GM19467 (cell line): Measurements from ENCODE around the gene CIROP.

Experiments
- ATAC-seq: cut with Tn5 transposase; IDR thresholded peaks from one replicate; pipeline ENCODE4 v1.9.1; 2021; ENCODE audit warnings: mild to moderate bottlenecking, moderate library complexity; ENCODE audit not compliant: unreplicated experiment

The CIROP gene

DNA sequence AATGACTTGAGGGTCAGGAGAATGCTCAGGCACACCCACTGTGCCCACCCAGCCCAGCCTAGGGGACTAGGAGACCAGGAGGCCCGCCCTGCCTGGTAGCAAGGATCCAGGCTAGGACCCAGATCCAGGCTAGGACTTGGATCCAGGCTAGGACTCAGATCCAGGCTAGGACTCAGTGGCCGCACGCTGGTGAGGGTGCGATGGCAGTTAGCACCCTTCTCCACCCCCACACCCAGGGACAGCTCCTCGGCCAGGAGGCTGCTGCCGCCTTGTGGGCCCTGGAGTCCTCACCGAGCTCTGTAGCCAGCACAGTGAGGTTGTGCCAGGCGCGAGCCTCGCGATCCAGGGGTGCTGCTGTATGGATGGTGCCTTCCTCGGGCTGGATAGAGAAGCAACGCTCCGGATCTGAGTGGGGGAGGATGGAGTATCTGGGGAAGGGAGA lies 52.6 kb downstream of the CIROP start:
- no peak for ATAC-seq

- no peak for ATAC-seq
These were observed 53.4 kb downstream of the CIROP start for GRCh38 chr14:23051141-23052057.
